KG1 (cell line): Measurements from ENCODE around the gene DNAJB8.

Experiments used
- DNase-seq: peaks from one replicate; lab custom pipeline; 2025; lab: John Stamatoyannopoulos, UW

The DNAJB8 gene

GRCh38 chr3:128425142-128425845 lies 41.4 kb downstream of the DNAJB8 start:
- DNase-seq: no peak

DNA sequence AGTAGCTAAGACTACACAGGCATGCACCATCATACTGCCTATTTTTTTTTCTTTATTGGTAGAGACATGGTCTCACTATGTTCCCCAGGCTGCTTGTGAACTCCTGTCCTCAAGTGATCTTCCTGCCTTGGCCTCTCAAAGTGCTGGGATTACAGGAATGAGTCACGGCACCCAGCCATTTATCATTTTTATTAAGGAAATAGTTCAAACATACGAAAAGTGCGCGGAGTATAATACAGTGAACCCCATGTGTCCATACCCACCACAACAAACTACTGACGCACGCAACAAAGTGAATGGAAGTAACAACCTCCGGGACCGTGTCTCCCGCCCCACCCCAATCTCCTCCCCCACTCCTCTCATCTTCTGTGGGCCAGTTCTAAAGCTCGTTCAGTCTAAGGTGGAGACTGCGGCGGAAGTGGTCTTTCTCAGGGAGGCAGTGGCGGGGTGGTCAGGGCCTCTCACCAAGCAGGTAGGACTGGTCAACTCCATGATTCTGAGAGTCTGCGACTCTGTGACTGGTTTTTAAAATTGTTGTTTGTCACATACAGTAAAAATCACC lies 42.1 kb downstream of the DNAJB8 start:
- no peak for DNase-seq

- DNase-seq: no peak
Observed at GRCh38 chr3:128423525-128424147, 43.1 kb downstream of the DNAJB8 start.

DNA sequence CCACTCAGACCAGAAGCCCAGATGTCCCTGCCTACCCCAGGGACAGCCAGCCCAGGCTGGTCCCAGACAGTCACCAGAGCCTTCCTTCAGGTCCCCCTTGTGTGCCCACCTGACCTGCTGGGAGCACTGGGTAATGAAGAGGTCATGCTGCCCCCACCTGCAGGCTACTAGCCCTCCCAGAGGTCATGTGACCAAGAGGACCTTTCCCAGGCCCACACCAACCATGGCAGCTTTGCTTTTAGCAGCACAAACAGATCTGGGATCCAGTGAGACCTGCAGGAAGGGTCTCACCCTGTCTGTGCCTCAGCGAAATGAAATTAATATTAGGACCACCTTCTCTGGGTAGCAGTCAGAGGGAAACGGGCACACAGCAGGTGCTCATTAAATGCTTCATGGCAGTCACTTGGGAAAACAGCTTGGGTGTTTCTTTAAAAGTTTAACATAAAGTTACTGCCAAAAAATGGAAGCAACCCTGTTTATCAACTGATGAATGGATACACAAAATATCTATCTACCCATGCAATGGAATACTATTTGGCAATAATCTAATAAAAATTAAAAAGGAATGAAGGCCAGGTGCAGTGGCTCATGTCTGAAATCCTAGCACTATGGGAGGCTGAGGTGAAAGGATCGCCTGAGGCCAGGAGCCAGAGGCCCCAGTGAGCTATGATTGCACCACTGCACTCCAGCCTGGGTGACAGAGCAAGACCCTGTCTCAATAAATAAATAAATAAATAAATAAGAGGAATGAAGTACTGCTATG lies 43.7 kb downstream of the DNAJB8 start:
- DNase-seq: no peak

DNA sequence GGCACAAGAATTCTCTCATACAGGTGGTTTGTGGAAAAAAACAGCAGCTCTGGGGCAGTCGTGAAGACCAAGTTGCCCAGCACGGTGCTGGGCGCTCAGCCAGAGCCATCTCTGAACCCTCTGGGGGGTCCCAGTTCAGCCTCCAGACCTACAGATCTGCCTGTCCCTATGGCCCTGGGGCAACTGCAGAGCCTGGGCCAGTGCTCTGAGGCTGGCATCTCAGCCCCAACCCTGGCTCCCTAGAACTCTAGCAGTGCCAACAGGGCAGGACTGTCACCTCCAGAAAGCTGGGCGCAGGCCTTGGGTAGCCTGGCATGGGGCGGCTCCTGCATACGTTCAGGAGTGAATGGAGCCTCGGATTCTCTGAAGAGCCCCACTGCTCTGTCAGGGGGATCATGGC lies 44.7 kb downstream of the DNAJB8 start:
- no peak for DNase-seq

DNA sequence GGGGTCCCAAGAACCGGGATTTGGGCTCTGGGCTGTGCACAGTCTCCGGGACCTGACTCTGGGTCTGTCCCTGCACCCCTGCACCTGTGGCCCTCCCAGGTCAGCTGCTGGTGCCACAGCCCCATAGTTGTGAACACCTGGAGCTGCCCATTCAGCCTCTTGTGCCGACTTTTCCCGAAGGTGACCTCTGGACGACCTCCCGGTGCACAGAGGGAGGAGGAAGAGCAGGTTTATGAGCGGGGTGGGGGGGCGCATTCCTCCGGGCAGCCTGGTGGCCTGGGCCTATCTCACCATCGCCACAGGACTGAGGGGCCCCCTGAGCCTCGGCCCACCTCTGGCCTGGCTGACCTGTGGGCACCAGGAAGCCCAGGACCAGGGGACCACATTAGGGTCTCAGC lies 45.3 kb downstream of the DNAJB8 start:
- no peak for DNase-seq

DNA sequence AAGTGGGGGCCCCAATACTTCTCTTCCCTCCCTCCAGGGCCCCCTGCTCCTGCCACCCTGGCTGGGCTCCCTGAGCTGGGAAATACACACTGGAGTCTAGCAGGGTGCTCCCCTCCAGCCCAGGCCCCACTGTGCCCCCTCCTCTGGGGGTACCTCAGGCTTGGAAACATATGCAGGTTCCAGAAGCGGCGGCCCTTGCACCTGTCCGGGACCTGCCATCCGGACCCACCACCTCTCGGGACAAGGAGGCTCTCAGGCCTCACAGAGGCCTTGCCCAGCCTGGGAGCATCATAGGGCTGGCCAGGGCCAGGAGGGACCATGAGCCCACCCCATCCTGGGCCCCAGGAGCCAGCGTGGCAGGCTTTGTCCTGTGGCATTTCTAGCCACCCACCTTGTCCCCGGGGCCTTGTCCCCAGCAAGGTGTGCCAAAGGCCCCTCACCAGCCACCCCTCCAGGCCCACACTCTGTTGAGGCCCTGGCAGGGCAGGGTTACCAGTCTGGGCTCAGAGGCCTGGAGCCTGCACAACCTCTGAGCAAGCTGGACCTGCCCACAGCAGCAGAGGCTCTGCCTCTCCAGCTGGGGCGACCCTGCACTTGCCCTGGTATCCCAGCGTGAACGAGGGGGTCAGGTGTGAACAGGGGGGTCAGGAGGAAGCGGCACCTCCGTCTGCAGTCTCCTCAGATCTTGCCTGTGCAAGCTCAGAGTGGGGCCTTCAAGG lies 45.8 kb downstream of the DNAJB8 start:
- no peak for DNase-seq

- DNase-seq: no peak
Observed at GRCh38 chr3:128420289-128420688, 46.4 kb downstream of the DNAJB8 start.

DNA sequence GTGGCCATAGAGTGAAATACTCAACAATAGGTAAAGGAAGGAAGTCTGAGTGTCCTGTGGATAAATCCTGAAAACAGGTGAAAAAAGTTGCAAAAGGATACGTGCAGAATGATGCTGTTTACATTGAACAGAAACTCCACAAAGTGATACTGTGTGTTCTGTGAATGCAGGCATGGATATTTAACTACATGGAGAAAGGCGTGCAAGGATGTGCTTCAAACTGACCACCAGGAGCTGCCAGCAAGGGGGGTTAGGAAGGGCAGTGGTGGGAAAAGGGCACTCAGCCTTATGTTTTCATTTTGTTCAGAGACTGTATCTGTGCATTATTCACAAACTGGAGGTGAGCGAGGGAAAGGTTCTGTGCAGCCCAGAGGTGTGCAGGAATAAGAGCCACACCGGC lies 47.4 kb downstream of the DNAJB8 start:
- no peak for DNase-seq

- DNase-seq: no peak
Observed at GRCh38 chr3:128418900-128419299, 47.8 kb downstream of the DNAJB8 start.

DNA sequence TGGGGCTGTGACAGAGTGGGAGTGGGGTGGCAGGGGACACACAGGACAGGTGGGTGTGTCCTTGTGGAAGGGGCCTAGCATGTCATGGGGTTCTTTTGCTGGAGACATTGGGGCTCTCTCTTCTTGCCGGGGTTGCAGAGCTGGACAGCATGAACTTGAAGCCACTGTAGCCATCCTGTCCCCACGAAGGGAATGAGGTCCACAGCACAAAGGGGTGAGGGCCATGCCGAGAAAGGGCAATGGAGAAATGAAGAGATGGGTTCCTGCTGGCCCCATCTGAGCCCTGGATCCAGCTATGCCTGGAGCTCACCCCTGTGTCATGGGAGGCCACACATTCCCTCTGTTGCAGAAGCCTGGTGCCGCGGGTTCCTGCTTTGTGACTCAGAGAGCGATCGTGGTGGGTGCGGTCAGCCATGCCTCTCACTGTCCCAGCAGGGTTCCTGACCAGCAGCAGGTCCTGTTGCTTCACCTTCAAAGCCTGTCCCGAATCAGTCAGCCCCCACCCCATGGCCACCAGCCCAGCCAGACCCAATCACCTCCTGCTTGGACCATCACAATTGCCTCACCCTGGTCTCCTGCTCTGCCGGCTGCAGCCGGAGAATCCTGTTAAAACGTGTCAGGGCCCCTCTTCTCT lies 50.0 kb downstream of the DNAJB8 start:
- no peak for DNase-seq

DNA sequence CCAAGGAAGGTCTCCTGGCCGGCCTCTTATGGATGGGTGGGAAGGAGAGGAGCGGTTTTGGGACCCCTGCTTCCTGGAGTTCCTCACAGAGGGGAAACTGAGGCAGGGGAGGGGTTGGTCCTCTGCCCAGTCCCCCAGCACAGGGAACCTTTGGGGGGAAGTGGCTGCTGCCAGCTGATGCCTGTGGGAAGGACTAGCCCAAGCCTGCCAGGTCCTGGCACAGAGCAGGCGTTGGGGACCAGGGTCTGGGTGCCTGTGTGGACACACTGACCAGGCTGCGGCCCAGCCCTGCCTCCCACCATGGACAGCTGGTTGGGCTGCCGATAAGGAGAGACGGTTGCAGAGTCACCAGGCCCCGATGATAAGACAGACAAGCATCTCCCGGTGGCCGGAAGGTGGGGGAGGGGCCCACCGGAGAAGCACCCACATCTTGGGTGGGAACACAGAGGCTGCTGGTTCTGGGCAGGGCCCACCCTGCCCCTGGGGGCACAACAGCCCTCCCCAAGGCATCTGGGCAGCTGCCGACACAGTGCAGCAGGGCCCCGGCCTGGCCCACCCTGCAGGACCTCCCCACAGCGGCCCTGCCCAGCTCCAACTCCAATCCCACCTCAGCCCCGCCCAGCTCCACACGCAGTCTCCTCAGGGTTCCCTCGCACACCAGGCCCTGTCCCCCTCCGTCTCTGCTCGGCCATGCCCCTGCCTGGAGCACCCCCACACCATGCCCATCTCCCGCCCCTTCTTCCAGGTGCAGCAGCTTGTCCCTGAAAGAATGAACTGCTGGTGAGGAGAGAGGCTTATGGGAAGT lies 50.7 kb downstream of the DNAJB8 start:
- no peak for DNase-seq

DNA sequence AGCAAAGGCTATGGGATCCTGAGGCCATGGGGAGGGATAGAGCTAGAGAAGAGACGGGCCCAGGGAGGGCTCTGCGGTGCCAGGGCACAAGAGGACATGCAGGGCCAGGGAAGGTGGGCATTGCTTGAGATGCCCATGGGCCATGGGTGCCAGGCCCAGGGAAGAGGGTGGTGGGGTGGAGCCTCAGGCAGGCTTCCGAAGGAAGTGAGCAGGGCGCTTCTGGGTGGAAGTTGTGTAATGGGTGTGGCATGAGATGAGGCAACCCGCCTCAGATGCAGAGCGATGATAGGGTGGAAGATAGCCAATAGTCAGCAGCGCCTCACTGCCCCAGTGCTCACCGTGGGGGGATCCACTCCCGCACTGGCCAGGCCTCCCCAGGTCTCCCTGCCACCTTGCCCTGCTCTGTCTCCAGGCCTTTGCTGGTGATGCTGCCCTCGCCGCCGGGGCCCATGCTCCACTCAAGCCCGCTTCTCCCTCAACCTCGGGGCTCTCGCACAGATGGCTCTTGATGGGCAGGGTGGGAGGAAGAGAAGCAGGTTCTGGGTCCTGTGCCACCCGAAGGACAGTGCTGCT lies 51.4 kb downstream of the DNAJB8 start:
- DNase-seq: no peak

- no peak for DNase-seq
Observed at GRCh38 chr3:128413413-128414205, 53.1 kb downstream of the DNAJB8 start.

DNA sequence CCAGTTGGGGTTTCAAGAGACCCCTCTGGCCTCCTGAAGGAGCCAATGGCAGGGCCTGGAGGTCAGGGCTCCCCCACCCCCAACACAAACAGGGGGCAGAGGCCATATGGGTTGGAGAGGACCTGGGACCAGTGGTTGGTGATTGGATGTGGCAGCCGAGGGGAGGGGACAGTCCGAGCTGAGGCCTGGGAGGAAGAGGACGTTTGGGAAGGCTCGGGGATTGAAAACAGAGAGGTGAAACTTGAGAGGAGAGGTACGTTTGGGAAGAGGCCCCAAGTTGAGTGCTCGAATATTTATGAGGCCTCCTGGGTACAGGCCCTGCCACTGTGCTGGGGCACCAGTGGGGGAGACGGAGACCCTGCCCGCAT lies 53.7 kb downstream of the DNAJB8 start:
- no peak for DNase-seq
